NB4 (cell line): Measurements from ENCODE around the gene HINT2.

Experiments
- DNase-seq: peaks from one replicate; pipeline ENCODE4 v3.0.0; 2010; ENCODE audit warnings: low read depth
- H3K4me3 ChIP-seq: one replicate; pipeline ENCODE4 v1.5.1; 2011; ENCODE audit warnings: mild to moderate bottlenecking, low read depth, low read length, moderate library complexity
- MAX ChIP-seq: IDR thresholded peaks from 2 replicates; pipeline ENCODE4 v1.6.1; 2011; ENCODE audit warnings: low read depth, low read length
- MYC ChIP-seq: IDR thresholded peaks from 2 replicates; pipeline ENCODE4 v1.6.1; 2011; ENCODE audit warnings: low read depth, low read length
- POLR2A ChIP-seq: IDR thresholded peaks from 2 replicates; pipeline ENCODE4 v1.6.1; 2011; ENCODE audit warnings: mild to moderate bottlenecking; ENCODE audit not compliant: insufficient read length; ENCODE audit errors: extremely low read depth
- TF ChIP-seq, protein P1 (sequence below): IDR thresholded peaks from one replicate; pipeline ENCODE4 v1.5.1; 2012; ENCODE audit warnings: low read depth, low read length

The HINT2 gene

GRCh38 chr9:35839926-35840325, 25.1 kb upstream of the HINT2 start:
- H3K4me3 ChIP-seq, result no peak overlapping the region
- TF ChIP-seq POLR2A (no peak), MYC (no peak)
- TF ChIP-seq, protein P1, sequence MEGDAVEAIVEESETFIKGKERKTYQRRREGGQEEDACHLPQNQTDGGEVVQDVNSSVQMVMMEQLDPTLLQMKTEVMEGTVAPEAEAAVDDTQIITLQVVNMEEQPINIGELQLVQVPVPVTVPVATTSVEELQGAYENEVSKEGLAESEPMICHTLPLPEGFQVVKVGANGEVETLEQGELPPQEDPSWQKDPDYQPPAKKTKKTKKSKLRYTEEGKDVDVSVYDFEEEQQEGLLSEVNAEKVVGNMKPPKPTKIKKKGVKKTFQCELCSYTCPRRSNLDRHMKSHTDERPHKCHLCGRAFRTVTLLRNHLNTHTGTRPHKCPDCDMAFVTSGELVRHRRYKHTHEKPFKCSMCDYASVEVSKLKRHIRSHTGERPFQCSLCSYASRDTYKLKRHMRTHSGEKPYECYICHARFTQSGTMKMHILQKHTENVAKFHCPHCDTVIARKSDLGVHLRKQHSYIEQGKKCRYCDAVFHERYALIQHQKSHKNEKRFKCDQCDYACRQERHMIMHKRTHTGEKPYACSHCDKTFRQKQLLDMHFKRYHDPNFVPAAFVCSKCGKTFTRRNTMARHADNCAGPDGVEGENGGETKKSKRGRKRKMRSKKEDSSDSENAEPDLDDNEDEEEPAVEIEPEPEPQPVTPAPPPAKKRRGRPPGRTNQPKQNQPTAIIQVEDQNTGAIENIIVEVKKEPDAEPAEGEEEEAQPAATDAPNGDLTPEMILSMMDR, result no peak
- no peak for DNase-seq

- no peak for DNase-seq
- TF ChIP-seq, protein P1, result no peak
- TF ChIP-seq MAX, result no peak
- no peak overlapping the region for H3K4me3 ChIP-seq
Measured at GRCh38 chr9:35836595-35836994, 21.8 kb upstream of the HINT2 start.

- no peak for DNase-seq
- no peak overlapping the region for H3K4me3 ChIP-seq
- no peak for TF ChIP-seq POLR2A
- TF ChIP-seq MYC, result no peak
- no peak for TF ChIP-seq MAX
- TF ChIP-seq, protein P1, result no peak
Measured at GRCh38 chr9:35835766-35836165, 20.9 kb upstream of the HINT2 start.

- no peak overlapping the region for H3K4me3 ChIP-seq
- DNase-seq, result no peak
- TF ChIP-seq MAX (no peak), POLR2A (no peak), MYC (no peak)
- TF ChIP-seq, protein P1, result peak; percentile 19
Measured at GRCh38 chr9:35835216-35835632, 20.4 kb upstream of the HINT2 start.

- no peak for DNase-seq
- no peak overlapping the region for H3K4me3 ChIP-seq
Measured at GRCh38 chr9:35834260-35835215, 19.7 kb upstream of the HINT2 start.

More at GRCh38 chr9:35834260-35835215, 19.7 kb upstream of the HINT2 start:
- TF ChIP-seq, protein P1, result no peak
- no peak for TF ChIP-seq MYC
- no peak for TF ChIP-seq POLR2A
- no peak for TF ChIP-seq MAX
